Astrocyte (in vitro differentiated cells and primary cell): Measurements from ENCODE around the gene DSP.

Experiments
- EZH2 ChIP-seq: IDR thresholded peaks from 2 replicates; pipeline ENCODE4 v1.6.1; 2012; ENCODE audit warnings: mild to moderate bottlenecking, low read length, inconsistent platforms; ENCODE audit not compliant: insufficient read depth
- TF ChIP-seq, protein P1 (sequence below): IDR thresholded peaks from 2 replicates; pipeline ENCODE4 v1.5.1; 2011; ENCODE audit warnings: low read depth, mild to moderate bottlenecking, inconsistent platforms, low read length, moderate library complexity; ENCODE audit not compliant: insufficient read depth

GRCh38 chr6:7580927-7581618 is 39.6 kb downstream of the DSP start:
- TF ChIP-seq, protein P1, sequence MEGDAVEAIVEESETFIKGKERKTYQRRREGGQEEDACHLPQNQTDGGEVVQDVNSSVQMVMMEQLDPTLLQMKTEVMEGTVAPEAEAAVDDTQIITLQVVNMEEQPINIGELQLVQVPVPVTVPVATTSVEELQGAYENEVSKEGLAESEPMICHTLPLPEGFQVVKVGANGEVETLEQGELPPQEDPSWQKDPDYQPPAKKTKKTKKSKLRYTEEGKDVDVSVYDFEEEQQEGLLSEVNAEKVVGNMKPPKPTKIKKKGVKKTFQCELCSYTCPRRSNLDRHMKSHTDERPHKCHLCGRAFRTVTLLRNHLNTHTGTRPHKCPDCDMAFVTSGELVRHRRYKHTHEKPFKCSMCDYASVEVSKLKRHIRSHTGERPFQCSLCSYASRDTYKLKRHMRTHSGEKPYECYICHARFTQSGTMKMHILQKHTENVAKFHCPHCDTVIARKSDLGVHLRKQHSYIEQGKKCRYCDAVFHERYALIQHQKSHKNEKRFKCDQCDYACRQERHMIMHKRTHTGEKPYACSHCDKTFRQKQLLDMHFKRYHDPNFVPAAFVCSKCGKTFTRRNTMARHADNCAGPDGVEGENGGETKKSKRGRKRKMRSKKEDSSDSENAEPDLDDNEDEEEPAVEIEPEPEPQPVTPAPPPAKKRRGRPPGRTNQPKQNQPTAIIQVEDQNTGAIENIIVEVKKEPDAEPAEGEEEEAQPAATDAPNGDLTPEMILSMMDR: no peak
- no peak for TF ChIP-seq EZH2
